Liver (tissue), 3 donors: ENCODE results near the gene KHSRP.

Experiments
- ATF3 ChIP-seq: IDR thresholded peaks from 2 replicates; pipeline ENCODE4 v1.6.1; 2016; ENCODE audit warnings: antibody characterized with exemption
- CTCF ChIP-seq: fragments of 150-350 bp; IDR thresholded peaks from 2 replicates; pipeline ENCODE4 v1.5.1; 2017; ENCODE audit warnings: improper control_type of control experiment, low read depth, low read length; ENCODE audit not compliant: missing input control
- EGR1 ChIP-seq, 2 donors: IDR thresholded peaks; 2 replicates each; pipeline ENCODE4 v1.6.1; 2016 to 2018; ENCODE audit warnings: antibody characterized with exemption in 2 of 2, low read depth in 2 of 2
- GABPA ChIP-seq, 2 donors: IDR thresholded peaks in 1 of 2; conservative IDR thresholded peaks in 1 of 2; 2 replicates each; pipeline ENCODE4 v1.6.1; 2016; ENCODE audit warnings: antibody characterized with exemption in 2 of 2, mild to moderate bottlenecking in 1 of 2, moderate library complexity in 1 of 2
- HNF4A ChIP-seq, 2 donors: conservative IDR thresholded peaks; 2 replicates each; pipeline ENCODE4 v1.6.1; 2016; ENCODE audit warnings: antibody characterized with exemption in 2 of 2, mild to moderate bottlenecking in 2 of 2
- JUND ChIP-seq, 2 donors: IDR thresholded peaks; 2 replicates each; pipeline ENCODE4 v1.6.1; 2016; ENCODE audit warnings: antibody characterized with exemption in 2 of 2
- RAD21 ChIP-seq, 2 donors: IDR thresholded peaks; 2 replicates each; pipeline ENCODE4 v1.6.1; 2016; ENCODE audit warnings: antibody characterized with exemption in 2 of 2, mild to moderate bottlenecking in 2 of 2
- REST ChIP-seq: IDR thresholded peaks from 2 replicates; pipeline ENCODE4 v1.6.1; 2016; ENCODE audit warnings: antibody characterized with exemption, mild to moderate bottlenecking
- RXRA ChIP-seq, 2 donors: IDR thresholded peaks; 2 replicates each; pipeline ENCODE4 v1.6.1; 2017 to 2018; ENCODE audit warnings: antibody characterized with exemption in 2 of 2, mild to moderate bottlenecking in 1 of 2
- TAF1 ChIP-seq: conservative IDR thresholded peaks from 2 replicates; pipeline ENCODE4 v1.6.1; 2016; ENCODE audit warnings: antibody characterized with exemption, mild to moderate bottlenecking
- YY1 ChIP-seq: IDR thresholded peaks from 2 replicates; pipeline ENCODE4 v1.6.1; 2016; ENCODE audit warnings: antibody characterized with exemption, mild to moderate bottlenecking
- donor health status: healthy.
- donor health status: healthy.

- TF ChIP-seq CTCF (no peak), HNF4A (conservative IDR thresholded peaks at IDR 0.05) (peak; percentile 11 to 43), EGR1 (IDR thresholded peaks at IDR 0.05; ENCODE audit: low read depth in 2 of 2) (no peak), RAD21 (IDR thresholded peaks at IDR 0.05) (no peak), TAF1 (no peak), GABPA (IDR thresholded peaks at IDR 0.05 in 1 of 2, conservative IDR thresholded peaks at IDR 0.05 in 1 of 2) (no peak), RXRA (IDR thresholded peaks at IDR 0.05) (no peak), REST (no peak), YY1 (no peak), JUND (IDR thresholded peaks at IDR 0.05) (no peak), ATF3 (no peak)
Observed at GRCh38 chr19:6402837-6403608, 21.6 kb downstream of the KHSRP start.
